HFF-Myc (cell line): ENCODE measurements around the gene HP.

ENCODE experiments used
- DNase-seq: peaks from one replicate; pipeline ENCODE4 v3.0.0-alpha.2; 2011; ENCODE audit warnings: low read depth; ENCODE audit errors: extremely low read depth
- H3K4me3 ChIP-seq: replicated peaks from 2 replicates; pipeline ENCODE4 v1.5.1; 2011; ENCODE audit warnings: low read depth, mild to moderate bottlenecking, control low read depth, low read length
- TF ChIP-seq, protein P1 (sequence below): IDR thresholded peaks from 2 replicates; pipeline ENCODE4 v1.5.1; 2012; ENCODE audit warnings: mild to moderate bottlenecking, low read depth, low read length, control low read depth; ENCODE audit errors: missing control alignments

The HP gene

GRCh38 chr16:72014675-72015074, 39.6 kb upstream of the HP start:
- DNase-seq = no peak
- no peak overlapping the region for H3K4me3 ChIP-seq
- TF ChIP-seq, protein P1, sequence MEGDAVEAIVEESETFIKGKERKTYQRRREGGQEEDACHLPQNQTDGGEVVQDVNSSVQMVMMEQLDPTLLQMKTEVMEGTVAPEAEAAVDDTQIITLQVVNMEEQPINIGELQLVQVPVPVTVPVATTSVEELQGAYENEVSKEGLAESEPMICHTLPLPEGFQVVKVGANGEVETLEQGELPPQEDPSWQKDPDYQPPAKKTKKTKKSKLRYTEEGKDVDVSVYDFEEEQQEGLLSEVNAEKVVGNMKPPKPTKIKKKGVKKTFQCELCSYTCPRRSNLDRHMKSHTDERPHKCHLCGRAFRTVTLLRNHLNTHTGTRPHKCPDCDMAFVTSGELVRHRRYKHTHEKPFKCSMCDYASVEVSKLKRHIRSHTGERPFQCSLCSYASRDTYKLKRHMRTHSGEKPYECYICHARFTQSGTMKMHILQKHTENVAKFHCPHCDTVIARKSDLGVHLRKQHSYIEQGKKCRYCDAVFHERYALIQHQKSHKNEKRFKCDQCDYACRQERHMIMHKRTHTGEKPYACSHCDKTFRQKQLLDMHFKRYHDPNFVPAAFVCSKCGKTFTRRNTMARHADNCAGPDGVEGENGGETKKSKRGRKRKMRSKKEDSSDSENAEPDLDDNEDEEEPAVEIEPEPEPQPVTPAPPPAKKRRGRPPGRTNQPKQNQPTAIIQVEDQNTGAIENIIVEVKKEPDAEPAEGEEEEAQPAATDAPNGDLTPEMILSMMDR = no peak

DNA sequence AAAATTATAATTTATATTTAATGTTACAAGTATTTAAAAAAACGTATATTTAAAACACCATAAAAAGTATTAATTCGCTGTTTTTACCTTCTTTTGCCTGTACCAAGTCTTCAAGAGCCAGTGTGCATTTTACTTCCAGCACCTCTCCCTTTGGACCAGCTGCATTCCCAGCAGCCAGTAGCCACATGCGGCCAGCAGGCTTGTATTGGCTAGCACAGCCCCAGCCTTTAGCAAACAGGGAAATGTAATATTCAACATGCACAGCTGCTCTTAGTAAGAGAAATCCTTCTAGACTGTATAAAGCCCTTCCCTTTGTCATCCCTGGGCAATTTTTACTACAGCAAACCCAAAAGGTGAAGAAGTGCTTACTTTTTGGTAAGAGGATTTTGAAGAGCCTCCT, 39.2 kb upstream of the HP start:
- TF ChIP-seq, protein P1 = no peak
- H3K4me3 ChIP-seq = no peak overlapping the region
- DNase-seq = no peak

GRCh38 chr16:72018470-72018869, 35.8 kb upstream of the HP start:
- TF ChIP-seq, protein P1 = no peak
- DNase-seq = no peak
- H3K4me3 ChIP-seq = no peak overlapping the region

DNA sequence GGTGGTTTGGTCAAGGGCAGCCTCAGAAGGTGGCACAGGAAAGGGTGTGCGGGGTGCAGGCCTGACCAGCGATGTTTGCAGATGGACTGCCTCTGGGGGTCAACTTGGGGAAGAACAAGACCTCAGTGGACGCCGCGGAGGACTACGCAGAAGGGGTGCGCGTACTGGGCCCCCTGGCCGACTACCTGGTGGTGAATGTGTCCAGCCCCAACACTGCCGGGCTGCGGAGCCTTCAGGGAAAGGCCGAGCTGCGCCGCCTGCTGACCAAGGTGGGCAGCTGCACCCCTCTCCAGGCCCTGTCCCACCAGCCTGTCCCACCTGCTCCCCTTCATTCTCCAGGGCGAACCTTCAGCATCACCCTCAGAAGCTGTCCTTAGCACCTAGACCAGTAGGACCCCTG, 33.3 kb upstream of the HP start:
- TF ChIP-seq, protein P1 = peak; percentile 34
- no peak overlapping the region for H3K4me3 ChIP-seq
- DNase-seq = no peak

DNA sequence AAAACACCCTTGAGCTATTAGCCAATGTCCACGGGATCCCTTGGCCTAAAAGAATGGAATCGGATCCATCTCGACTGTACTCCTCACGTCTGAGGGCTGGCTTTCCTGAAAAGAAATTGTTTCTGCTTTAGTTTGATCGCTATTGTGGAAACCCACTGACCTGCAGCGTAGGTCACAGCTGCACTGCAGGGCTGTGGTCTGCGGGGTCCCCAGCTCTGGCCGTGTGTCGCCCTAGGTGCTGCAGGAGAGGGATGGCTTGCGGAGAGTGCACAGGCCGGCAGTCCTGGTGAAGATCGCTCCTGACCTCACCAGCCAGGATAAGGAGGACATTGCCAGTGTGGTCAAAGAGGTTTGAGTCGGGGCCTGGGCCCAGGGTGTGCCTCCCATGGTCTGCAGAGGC, 32.2 kb upstream of the HP start:
- DNase-seq = no peak
- TF ChIP-seq, protein P1 = no peak
- no peak overlapping the region for H3K4me3 ChIP-seq

GRCh38 chr16:72023962-72024361, 30.3 kb upstream of the HP start:
- DNase-seq = no peak
- no peak overlapping the region for H3K4me3 ChIP-seq
- TF ChIP-seq, protein P1 = no peak

DNA sequence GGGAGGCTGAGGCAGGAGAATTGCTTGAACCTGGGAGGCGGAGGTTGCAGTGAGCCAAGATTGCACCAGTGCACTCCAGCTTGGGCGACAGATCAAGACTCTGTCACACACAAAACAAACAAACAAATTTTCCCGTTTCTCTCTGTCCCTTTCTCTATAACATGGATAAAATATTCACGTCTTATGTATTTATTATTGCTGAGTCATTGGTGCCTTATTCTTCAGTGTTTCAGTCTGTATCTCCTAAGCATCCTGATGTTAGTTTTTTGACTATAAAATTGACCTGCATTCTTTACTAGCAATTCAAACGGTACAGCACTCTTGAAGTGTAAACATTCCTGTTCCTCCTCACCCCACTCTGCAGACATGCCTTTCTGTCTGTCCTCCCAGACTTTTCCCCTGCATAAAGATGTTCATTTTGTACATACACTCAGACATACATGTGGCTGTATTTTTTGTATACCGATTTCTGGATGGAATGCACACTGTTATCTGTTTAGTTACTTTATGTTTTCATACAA, 29.4 kb upstream of the HP start:
- TF ChIP-seq, protein P1 = no peak
- no peak for DNase-seq
- no peak overlapping the region for H3K4me3 ChIP-seq
